NCI-H2196 treated with DMSO at 0.1 percent for 48 hours (cell line): ENCODE data around the gene PXDN.

Experiments used
- DNase-seq: peaks from one replicate; lab custom pipeline; 2025; ENCODE audit not compliant: unreplicated experiment; lab: John Stamatoyannopoulos, UW

PXDN gene

GRCh38 chr2:1619556-1619955 lies 124.8 kb downstream of the PXDN start:
- no peak for DNase-seq

GRCh38 chr2:1618974-1619373 lies 125.3 kb downstream of the PXDN start:
- DNase-seq, result no peak

DNA sequence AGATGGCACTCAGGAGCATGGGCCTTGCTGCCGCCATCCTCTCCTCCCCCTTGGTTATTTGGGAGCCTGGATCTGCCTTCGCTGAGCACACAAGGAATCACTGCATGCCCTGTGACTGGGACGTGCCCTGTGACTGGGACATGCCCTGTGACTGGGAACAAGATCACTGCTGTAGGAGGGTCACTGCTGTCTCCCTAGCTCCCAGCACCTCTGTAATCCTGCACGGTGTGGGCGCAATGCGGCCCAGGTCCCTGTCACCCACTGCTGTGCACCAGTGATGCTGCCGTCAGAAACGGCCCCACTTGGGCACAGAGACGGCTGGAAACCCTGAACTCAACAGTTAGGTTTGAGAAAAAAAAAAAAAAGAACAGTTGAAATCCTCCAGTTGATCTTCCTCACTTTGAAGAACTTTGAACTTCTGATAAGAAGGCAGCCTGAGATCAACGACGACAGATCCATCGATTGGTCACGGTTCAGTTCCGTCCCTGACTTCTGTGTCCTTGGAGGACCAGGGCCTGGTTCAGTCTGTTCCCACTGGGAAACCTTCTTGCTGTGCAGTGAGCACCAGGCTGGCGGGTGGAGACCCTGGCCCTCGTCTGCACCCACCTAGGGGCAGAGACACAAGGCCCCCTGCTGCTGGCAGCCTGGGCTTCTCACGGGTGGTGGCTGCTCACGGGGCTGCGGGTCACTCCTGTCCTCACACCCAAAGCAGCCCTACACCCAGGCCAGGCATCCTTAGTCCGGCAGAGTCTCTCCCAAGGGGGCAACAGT lies 125.9 kb downstream of the PXDN start:
- no peak for DNase-seq

- DNase-seq, result no peak
Observed at GRCh38 chr2:1617425-1618021, 126.8 kb downstream of the PXDN start.

DNA sequence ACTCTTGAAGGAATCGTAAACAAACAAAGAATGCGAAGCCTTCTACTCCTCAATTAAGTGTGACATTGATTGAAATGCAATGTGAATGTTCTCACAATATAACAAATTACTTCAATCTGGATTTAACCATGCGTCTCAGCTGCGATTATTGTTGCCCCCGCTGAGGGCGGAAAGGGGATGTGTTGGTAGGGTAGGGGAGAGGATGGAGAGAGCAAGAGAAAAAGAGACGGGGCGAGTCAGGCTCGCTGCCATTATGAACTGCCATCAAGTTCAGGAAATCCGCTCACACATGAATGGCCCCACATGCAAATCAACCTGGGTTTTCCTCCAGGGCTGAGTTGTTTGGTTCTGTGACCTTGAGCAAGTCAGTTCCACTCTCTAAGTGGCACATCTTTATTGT lies 129.8 kb downstream of the PXDN start:
- no peak for DNase-seq

DNA sequence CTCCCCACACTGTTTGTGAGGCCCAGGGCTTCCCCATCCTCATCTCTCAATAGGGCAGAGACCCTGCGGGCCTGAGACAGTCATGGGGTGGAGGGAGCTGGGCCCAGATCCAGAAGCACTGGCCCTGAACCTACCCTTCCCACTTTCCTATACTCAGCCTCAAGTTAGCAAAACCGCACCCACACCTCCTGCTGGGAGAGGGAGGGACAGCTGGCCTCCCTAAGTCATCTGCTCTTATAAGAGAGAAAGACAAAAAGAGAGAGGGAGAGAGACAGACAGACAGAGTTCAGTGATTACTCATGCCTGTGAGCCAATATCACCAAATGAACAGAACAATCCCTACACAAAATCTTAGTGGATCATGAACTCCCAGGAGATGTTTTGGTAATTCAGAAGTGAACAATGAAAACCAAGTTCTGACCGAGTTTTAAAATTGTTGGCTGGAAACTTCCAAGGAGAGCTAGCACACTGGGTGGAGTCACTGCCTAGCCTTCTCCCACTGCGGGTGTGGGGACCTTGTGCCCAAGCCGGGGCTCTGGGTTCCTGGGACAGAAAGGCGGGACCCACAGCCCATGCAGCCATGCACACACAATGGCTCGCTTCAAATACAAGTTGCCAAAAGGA lies 130.5 kb downstream of the PXDN start:
- DNase-seq, result no peak

GRCh38 chr2:1613078-1613445 lies 131.3 kb downstream of the PXDN start:
- no peak for DNase-seq

DNA sequence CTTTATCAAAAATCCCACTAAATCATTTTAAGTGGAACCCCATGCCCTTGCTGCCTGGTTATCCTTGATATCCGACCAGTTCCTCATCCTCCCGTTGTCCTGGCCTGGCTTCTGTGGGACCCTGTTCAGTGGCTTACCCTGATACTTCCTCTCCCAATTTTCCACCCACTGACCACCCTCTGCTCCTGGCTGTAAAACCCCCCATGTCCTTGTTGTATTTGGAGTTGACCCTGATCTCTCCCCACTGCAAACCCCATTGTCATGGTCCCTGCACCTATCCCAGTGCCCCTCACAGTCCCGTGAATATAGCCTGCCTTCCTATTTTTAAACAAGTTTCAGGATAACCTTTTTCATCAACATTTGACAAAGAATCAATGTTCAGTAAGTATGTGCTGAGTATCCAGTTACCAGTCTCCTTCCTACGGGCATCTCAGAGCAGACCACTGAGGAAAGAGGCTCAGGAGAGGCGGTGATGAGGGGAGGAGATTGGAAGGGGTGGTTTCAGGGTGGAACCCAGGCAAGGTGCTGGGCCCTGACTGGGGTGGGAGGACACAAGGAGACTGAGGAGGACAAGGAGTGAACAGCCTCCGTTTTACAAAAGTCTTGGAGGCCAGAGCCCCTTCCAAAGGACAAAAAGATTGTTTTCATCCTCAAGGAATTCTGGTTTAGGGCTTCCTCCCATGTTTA lies 131.8 kb downstream of the PXDN start:
- DNase-seq, result no peak

GRCh38 chr2:1611886-1612285 lies 132.4 kb downstream of the PXDN start:
- no peak for DNase-seq

DNA sequence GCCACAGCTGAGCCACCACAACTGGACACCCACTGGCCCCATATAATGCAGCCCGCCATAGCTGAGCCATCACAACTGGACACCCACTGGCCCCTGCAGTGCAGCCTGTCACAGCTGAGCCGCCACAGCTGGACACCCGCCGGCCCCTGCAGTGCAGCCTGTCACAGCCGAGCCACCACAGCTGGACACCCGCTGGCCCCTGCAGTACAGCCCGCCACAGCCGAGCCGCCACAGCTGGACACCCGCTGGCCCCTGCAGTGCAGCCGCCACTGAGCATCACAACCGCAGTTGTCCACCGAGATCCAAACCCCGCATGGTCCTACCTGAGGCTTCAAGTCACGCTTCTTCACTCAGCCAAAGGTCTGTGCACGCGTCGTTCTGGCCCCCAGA lies 134.2 kb downstream of the PXDN start:
- no peak for DNase-seq

DNA sequence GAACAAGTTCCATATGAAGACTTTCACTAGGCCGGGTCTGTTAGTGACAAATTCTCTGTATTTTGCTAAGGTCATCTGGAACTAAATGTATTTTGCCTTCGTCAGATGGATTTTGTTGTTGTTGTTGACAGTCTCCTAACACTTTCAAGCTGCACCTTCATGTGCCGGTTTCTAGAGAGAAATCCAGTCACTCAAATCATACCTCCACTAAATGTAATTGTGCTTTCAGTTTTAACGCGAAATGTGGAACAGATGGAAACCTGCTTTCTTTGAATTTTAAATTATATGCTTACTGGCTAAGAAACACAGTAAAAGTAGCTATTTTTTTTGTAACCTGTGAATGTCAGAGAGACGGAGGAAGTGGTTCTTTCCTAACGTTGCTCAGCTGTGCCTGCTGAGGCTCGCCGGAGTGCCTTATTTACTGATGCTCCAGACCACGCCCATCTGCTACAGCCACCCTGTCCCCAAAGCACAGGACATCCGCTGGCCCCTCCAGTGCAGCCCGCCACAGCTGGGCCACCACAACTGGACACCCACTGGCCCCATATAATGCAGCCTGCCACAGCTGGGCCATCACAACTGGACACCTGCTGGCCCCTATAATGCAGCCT lies 134.7 kb downstream of the PXDN start:
- no peak for DNase-seq

GRCh38 chr2:1609040-1609439 lies 135.3 kb downstream of the PXDN start:
- DNase-seq, result no peak

- no peak for DNase-seq
Observed at GRCh38 chr2:1607971-1608688, 136.2 kb downstream of the PXDN start.

GRCh38 chr2:1607236-1607920 lies 136.9 kb downstream of the PXDN start:
- no peak for DNase-seq

DNA sequence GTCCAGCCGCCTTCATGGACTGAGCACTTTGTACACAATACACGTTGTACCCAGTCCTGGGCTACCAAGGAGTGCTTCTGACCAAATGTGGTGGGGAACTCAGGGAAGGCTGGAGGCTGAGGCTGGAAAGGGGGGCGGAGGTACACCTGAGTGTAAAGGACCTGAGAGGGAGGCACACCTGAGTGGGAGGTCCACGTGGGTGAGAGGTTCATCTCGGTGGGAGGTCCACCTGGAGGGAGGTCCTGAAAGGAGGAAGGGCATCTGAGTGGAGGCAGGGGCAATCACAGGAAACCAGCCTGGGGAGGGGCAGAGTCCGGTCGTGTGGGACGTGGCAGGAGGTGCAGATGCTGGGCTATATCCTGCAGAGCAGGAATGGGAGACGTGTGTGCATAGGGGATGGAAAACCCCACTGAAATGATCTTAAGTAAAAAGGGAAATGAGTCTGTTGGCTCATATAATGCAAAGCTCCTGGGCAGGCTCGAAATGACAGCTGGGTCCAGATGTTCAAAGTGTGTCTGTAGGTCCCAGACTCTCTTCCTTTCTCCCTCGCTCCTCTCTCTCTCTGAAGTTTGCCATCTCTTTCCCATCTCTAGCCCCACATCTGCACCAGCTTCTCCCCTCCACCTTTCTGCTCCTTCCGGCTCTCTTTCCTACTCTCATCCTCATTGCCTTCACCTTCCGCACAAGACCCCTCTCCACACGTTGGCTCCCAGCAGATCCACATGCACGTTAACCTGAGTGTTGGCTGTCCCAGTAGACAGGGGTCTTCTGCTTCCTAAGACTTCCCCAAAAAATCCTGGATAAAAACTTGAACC lies 137.7 kb downstream of the PXDN start:
- no peak for DNase-seq

DNA sequence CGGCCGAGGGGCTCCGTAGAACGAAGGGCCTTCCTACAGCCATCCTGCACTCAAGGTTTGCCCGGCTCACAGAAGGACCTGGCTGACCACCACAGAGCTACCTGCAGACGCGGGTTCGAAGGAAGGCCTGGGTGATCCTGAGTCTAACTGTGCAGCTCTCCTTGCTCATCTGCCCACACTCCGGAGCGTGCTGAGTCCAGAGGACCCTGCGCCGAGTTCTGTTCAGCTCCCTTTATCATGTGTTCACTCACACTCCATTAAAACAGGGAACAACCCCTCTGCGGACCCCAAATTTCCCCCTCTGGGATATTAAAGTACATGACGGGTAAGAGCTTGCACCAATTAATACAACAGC lies 138.3 kb downstream of the PXDN start:
- no peak for DNase-seq

DNA sequence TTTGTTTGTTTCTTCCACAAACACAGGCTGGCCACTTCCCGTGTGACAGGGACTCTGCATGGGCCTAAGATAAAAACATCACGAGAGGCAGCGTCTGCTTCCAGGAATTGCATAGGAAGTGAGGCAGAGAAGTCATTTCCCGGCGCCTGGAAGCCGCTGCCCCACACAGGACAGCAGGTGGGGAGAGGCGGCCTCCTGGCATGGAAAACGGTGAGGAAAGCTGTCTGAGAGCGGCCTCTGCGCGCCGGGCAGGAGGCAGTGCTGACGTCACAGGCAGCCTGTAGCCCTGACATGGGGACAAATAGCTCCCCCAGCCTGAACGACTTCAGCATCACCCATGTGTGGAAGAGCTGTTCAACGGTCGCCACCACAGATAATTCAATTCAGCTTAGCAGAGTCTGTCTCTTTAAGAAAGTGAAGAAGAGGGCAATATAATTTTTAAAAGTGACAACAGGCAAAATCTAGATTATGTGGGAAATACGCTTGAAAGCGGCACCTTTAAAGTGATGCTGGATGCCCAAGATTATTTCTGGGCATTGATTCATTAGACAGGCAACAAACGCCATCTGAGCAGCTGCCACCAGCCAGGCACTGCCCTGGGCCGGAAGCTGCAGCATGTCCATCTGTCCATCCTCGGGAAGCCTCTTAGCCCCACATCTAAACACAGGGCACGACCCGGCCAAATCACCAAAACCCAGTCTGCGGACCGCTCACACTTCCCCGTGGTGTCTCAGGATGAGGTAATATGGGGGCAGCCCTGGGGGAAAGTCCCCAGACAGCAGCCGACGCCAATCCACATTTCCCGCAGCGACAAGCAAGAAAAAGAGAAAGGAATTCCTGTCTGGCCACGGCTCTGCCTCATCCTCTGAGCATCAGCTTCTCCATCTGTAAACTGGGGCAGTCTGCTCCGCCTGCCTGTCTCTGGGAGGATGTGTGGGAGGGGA lies 138.9 kb downstream of the PXDN start:
- DNase-seq, result no peak

GRCh38 chr2:1603521-1603920 lies 140.8 kb downstream of the PXDN start:
- DNase-seq, result no peak
